Subcutaneous adipose tissue (tissue), 4 donors: Measurements from ENCODE around the gene CPT1A. TPM values are rescaled to one million over a fixed set of nuclear protein-coding genes. Genes with fewer than 3 reads are reported as not detected.

Experiments used
- CTCF ChIP-seq: fragments of 450-650 bp; IDR thresholded peaks from one replicate; pipeline ENCODE4 v1.5.1; 2016; ENCODE audit warnings: low read depth, mild to moderate bottlenecking, control low read depth, antibody characterized with exemption, moderate library complexity
- total RNA-seq, 4 donors: library from RNA; depleted of rRNA; stranded (reverse); fragments of >200 nt; gene quantifications; one replicate each; pipeline ENCODE4 v1.1.0, GENCODE V29; 2016

The CPT1A gene
- total RNA-seq, 4 donors from 2014 or later: 26.6 to 47.9 (median 35.8) TPM

GRCh38 chr11:68806931-68807844, 34.5 kb downstream of the CPT1A start:
- no peak for TF ChIP-seq CTCF

- no peak for TF ChIP-seq CTCF
Measured at GRCh38 chr11:68804786-68805185, 36.9 kb downstream of the CPT1A start.

- no peak for TF ChIP-seq CTCF
Measured at GRCh38 chr11:68803766-68804165, 38.0 kb downstream of the CPT1A start.

- no peak for TF ChIP-seq CTCF
Measured at GRCh38 chr11:68798221-68798813, 43.4 kb downstream of the CPT1A start.

GRCh38 chr11:68796801-68797200, 44.9 kb downstream of the CPT1A start:
- no peak for TF ChIP-seq CTCF

GRCh38 chr11:68792400-68792966, 49.2 kb downstream of the CPT1A start:
- TF ChIP-seq CTCF: no peak

GRCh38 chr11:68784653-68785052, 57.1 kb downstream of the CPT1A start:
- no peak for TF ChIP-seq CTCF
